Activated T-cell treated with anti-CD3 and anti-CD28 coated beads, Interleukin-2, amount 50 U/mL, for 1 hour (primary cell): Measurements from ENCODE around the gene PLA2G1B.

Experiments
- DNase-seq: peaks from one replicate; pipeline ENCODE4 v3.0.0-alpha.2; 2020

The PLA2G1B gene

DNA sequence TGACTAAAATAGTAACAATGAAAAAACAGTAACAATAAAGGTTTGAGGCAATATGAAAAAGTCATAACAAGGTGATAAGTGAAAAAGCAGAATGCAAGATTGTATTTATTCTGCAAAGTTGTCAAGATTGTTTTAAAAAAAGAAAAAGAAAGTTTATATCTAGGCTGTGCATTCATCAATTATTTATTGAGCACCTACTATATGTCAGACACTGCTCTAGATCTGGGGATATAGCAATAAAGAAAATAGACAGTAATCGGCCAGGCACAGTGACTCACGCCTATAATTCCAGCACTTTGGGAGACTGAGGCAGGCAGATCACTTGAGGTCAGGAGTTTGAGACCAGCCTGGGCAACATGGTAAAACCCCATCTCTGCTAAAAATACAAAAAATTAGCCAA lies 3.8 kb downstream of the PLA2G1B start:
- no peak for DNase-seq

DNA sequence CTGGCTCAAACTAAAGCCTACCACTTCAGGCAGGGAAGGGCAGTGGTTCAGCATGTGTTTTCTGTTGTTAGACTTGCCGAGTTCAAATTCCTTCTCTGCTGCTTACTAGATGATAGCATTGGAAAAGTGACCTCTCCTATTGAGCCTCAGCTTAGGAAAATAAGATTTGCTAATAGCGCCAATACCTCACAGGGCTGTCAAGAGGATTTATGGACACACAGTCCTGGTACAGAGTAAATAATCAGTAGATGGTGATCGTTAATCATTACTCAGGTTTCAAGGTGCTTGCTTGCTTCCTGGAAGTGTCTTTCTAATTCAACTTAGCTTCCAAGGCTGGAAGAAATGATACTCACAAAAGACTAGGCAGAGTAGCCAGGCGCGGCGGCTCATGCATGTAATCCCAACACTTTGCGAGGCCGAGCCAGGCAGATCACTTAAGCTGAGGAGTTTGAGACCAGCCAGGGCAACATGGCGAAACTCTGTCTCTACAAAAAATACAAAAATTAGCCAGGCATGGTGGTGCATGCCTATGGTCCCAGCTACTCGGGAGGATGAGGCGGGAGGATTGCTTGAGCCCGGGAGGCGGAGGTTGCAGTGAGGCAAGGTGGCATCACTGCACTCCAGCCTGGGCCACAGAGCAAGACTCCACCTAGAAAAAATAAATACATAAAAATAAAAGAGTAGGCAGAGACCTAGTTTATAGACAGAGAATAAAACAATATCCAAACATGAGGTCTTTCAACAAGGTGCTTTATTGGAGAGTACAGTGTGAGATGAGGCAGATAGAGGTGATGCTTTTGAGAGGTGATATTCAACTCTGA lies 6.0 kb downstream of the PLA2G1B start:
- DNase-seq: no peak

DNA sequence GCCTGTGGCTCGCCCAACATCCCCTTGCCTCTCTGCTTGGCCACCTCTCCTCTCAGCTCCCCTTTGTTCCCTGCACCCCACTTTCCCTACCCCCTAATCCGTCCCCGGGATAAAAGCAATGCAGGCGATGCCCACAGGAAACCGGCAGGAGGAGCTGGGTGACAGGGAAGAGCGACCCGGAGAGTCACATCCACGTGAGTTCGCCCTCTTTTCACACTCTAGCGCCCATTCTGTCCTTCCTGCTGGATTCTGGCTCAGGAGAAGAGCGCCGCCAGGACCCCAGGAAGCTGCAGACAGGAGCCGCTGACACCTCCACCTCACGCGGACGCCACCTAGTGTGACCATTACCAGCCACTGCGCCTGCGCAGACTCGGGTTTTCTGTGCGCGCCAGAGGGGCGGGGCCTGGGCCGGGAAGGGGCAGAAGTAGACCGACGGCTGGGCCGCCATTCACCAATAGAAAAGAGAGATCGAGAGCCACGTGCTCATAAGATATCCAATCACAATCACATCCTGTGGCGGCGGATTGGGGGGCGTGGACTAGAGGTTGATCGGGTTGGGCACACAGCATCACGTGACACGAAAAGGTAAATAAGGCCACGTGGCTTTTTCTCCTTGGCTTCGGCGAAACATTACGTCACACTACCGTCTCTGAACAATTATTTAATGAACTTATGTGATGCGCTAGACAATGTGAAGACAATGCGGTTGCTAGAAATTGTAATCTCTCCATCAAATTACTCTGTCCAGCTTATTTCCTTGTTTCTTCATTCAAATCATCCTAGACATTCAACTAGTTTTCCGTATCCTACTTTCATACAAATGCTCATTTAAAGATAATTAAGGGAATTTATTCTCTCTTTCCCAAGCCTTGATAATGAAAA lies 10.1 kb downstream of the PLA2G1B start:
- DNase-seq: peak; percentile 100

DNA sequence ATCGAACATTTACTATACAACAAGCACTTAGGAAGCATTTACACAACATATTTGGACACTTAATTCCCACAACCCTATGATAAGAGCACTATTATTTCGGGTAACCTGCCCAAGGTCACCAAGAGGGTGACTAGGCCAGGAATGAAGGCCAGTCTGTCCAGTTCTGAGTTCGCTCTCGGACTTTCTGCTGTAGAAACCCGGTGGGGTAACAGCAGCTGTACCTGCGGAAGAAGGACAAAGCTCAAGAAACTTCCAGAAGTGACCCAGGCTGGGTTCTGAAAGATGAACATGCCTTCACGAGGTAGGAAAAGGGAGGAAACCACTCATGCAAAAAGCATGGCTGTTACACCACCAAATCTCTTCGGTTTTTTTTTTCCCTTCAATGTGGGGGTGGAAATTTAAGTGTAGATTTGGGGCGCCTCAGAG lies 10.8 kb downstream of the PLA2G1B start:
- DNase-seq: no peak

DNA sequence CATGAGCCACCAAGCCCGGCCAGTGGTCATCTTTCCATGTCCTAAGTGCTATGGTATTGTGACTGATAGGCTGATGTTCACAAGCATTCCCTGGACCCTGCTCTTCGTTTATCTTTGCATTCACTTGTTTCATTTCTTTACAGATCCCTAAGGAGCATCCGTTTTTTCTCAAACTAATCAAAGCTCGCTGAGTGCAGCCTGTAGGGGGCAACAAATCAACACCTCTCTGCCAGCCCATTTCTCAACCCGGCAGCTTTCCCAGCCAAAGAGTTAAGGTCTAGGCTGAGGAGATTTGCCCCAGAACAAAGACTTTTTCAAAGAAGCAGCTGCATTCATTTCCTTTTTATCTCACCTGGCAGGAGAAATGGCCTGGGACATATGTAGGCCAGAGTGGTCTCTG lies 13.4 kb downstream of the PLA2G1B start:
- no peak for DNase-seq

DNA sequence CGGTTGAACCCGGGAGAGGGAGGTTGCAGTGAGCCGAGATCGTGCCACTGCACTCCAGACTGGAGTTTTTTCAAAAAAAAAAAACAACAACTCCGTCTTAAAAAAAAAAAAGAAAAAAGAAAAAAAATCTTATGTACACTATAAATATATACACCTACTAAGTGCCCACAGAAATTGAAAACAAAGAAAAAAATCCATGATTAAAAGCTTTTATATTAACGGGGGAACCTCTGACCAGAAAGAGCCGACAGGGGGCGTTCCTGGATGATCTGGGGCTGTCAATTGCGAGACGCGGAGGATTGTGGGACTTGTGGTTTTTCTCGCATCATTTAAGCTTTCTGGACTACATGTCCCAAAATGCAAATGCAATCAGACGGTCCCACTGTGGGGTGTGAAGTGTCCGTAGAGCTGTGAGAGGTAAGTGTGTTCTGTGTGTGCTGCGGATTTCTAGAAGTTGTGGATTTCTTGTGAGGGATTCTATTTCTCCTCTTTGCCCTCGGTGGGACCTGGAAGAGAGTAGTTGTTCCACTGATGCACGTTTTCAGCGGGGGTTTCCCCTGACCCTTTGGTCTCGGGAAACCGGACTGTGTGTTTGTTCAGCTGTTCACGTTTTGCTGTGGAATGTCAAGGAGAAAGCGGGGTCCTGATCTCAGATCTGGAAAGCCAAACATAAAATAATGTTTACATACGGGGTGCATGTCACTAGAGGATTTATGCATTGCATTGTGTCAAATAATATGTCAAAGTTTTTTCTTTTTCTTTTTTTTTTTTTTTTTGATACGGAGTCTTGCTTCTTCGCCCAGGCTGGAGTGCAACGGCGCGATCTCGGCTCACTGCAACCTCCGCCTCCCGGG lies 25.4 kb downstream of the PLA2G1B start, which contains the start of gene SIRT4:
SIRT4 (plus strand) TSS at position 360 of the 854 bp plus-strand sequence. CDS start 1,241 bp downstream, outside the sequence.
- DNase-seq: peak; percentile 81

DNA sequence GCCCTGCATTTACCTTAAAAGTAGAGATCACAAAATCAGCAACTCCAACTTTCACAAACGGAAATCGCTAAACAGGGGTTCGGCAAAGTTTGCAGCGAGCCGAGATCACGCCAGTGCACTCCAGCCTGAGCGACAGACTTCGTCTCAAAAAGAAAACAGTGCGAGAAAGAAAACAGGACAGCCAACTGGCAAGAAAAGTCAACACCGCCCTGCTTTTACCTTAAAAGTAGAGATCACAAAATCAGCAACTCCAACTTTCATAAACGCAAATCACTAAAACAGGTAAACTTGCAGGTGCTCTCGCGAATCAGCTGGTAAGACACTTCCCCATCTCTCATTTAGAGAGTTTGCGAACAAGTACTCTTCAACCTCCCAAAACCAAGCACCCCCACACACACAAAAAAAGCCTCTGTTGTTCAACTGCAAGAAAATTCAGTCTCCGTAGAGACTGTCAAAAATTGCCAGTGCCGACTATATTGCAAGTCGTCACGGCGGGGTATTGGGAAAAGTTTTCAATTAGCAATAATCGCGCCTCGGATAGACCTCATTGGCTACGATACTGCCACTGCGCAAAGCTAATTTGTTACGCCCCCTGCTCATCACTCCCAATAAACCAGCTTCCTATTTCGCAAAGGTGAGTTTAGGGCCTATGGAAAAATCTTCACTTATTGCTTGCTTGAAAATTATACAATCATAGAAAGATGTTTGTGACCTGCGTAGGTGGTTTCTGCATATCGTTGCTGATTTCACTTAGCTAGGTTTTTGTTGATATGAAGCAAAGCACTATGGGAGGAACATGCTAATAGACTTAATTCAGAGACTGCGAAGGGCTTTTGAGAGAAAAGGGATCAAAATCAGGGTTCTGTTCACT lies 34.7 kb downstream of the PLA2G1B start, which contains the start of gene RNU4-1:
RNU4-1 (minus strand) TSS at position 577 of the 871 bp plus-strand sequence.
- DNase-seq: peak; percentile 73

DNA sequence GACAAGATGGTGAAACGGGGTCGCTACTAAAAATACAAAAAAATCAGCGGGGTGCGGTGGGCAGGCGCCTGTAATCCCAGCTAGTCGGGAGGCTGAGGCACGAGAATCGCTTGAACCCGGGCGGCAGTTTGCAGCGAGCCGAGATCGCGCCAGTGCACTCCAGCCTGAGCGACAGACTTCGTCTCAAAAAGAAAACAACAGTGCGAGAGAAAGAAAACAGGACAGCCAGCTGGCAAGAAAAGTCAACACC lies 35.2 kb downstream of the PLA2G1B start:
- no peak for DNase-seq

DNA sequence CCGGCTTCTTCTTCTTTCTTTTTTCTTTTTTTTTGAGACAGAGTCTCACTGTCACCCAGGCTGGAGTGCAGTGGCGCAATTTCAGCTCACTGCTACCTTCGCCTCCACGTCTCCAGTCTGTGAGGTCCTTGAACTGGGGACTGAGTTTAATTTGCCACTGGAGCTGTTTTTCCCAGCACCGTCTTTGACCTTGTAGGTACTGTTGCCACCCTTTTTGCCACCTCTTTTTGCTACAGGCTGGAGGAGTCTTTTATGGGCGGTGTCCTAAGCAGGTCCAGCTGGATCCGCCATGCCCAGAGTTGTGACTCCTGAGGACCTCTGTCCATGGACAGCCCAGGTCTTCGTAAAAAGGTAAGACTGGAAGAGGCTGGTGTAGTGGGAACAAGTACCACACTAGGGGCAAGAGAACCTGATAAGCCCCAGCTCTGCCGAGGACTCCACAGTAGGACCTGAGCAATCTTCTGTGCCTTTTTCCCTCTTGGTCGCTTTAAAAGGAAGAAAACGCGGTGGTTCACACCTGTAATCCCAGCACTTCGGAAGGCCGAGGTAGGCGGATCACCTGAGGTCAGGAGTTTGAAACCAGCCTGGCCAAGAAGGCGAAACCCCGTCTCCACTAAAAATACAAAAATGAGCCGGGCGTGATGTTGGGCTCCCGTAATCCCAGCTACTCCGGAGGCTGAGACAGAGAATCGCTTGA lies 36.8 kb downstream of the PLA2G1B start:
- DNase-seq: peak; percentile 32

DNA sequence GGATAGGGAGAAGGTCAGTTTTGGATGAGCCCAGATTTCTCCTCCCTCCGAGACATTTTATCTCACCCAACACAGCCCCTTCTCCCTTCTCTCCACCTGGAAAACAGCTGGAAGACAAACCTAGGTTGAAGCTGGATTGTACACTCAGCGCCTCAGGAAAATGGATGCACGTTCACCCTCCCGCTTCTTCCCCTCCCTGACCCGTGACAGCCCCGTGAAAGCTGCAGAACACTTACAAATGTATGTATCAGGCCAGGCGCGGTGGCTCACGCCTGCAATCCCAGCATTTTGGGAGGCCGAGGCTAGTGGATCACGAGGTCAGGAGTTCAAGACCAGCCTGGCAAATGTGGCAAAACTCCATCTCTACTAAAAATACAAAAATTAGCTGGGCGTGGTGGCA lies 40.1 kb downstream of the PLA2G1B start:
- no peak for DNase-seq

DNA sequence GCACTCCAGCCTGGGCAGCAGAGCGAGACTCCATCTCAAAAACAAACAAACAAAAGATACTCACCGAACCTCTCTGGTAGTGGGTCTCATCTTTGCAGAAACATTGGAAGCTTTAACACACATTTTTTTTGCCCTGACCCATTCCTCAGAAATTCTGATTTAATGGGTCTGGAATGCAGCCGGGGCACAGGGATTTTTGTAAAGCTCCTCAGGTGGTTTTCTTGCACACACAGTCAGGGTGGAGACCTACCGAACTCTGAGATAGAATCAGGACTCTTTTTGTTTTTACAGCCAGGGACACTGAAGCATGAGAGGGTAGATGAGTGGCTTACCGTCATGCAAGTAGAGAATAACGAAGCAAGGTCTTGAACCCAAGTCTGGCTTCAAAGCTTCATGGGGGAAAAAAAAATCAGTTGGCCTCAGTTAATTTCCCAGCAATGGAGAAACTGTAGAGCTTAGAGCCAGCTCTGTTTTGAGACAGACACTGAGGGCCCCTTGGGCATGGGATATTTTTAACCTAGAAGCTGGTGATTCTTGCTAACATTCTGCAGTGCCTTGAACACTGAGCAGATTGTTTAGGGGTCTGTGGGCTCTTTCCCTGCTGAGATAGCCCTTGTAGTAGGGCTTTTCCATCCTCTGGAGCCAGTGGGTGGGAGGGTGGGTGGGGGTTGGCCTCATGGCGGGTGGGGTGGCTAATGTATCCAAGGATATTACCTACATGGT lies 40.6 kb downstream of the PLA2G1B start:
- no peak for DNase-seq

DNA sequence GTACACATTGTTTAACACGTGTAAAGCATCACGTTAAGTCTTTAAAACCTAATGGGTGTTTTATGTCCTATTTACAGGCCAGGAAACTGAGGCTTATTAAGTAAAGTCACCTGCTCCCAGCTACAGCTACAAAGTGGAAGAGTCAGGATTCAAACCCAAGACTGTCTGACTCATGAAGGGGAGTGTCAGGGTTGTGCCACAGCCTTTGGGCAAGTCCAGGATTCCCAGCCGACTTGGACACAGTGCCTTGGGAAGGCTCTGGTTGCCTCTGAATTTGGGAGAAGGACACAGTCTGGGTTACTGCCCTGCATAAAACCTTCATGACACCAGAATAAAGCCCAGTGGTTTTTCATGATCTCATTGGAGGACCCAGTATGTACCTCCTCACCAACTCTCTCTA lies 43.2 kb downstream of the PLA2G1B start:
- DNase-seq: no peak

DNA sequence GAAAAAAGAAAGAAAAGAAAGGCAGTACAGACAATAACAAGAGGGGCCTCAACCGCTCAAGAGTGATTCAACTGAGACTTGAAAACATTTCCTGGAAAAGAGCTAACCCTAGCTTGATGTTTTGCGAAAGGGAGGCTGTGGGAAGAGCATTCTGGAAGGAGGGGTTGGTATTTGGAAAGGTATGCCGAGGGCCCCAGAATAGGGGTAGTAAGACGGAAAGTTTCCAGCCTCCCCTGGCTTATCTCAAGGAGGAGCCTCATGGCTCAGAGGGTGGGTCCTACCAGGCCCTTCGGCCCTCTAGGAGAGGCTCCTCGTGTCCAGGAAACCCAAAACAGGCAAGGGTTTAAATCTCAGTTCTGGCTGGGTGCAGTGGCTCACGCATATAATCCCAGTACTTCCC lies 44.3 kb downstream of the PLA2G1B start:
- DNase-seq: no peak

DNA sequence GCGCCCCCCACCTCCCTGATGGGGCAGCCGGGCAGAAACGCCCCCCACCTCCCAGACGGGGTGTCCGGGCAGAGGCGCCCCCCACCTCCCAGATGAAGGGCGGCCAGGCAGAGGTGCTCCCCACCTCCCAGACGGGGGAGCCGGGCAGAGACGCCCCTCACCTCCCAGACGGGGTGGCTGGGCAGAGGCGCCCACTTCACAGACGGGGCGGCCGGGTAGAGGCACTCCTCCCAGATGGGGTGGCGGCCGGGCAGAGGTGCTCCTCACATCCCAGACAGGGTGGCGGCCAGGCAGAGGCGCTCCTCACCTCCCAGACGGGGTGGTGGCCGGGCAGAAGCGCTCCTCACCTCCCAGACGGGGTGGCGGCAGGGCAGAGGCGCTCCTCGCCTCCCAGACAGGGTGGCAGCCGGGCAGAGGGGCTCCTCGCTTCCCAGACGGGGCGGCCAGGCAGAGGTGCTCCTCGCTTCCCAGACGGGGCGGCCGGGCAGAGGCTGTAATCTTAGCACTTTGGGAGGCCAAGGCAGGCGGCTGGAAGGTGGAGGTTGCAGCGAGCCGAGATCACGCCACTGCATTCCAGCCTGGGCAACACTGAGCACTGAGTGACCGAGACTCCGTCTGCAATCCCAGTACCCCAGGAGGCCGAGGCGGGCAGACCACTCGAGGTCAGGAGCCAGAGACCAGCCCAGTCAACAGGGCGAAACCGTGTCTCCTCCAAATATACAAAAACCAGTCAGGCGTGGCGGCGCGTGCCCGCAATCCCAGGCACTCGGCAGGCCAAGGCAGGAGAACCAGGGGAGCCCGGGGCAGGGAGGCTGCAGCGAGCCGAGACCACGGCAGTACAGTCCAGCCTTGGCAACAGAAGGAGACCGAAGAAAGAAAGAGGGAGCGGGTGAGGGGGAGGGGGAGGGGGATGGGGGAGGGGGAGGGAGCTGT lies 49.2 kb downstream of the PLA2G1B start:
- DNase-seq: no peak

DNA sequence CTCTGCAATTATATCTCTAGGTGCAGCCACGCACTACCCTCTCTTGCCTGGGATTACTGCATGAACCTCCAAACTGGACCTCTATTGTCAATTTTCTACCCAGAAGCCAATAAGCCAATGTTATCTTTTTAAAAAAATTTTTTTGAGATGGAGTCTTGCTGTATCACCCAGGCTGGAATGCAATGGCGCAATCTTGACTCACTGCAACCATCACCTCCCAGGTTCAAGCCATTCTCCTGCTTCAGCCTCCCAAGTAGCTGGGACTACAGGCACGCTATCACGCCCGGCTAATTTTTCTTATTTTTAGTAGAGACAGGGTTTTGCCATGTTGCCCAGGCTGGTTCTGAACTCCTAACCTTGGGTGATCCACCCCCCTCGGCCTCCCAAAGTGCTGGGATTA lies 50.8 kb downstream of the PLA2G1B start:
- no peak for DNase-seq
